Measurements from ENCODE around the gene BRI3. TPM values are rescaled to one million over a fixed set of nuclear protein-coding genes. Genes with fewer than 3 reads are reported as not detected.

The BRI3 gene
- total and polyA plus RNA-seq, 2 of the 4 experiments (the other 2 are of a cell fraction), result 24.7 to 68.3 TPM

GRCh38 chr7:98305951-98306535, 24.6 kb downstream of the BRI3 start:
- no peak overlapping the region for H2AK5ac ChIP-seq (ENCODE audit: low read depth, low read length)
- H4K20me1 ChIP-seq (ENCODE audit: insufficient read depth, low read length), result no peaks in the 10 kb centered on the region
- dilution Hi-C loops (cut with HindIII; ENCODE audit: low sequenced_read_pairs, unreplicated experiment), result no loop called here
- TF ChIP-seq CEBPB (IDR thresholded peaks at IDR 0.05; ENCODE audit: low read depth, low read length) (no peak), BHLHE40 (IDR thresholded peaks at IDR 0.05; ENCODE audit: low read depth, low read length) (no peak), MAZ (IDR thresholded peaks at IDR 0.05; ENCODE audit: borderline replicate concordance, low read depth, low read length) (no peak), FOS (IDR thresholded peaks at IDR 0.05; ENCODE audit: low read depth, low read length) (no peak), RFX5 (IDR thresholded peaks at IDR 0.05; ENCODE audit: low read depth, low read length) (no peak), CHD1 (IDR thresholded peaks at IDR 0.05; ENCODE audit: low read depth, low read length) (no peak)
- peaks cover 15% of the 10 kb centered on the region for H3K36me3 ChIP-seq (ENCODE audit: control insufficient read depth, insufficient read depth, low read length)
- no peak overlapping the region for H2AFZ ChIP-seq (replicated peaks; ENCODE audit: low read length, poor library complexity)
- no peak overlapping the region for H3K23ac ChIP-seq (ENCODE audit: low read depth, low read length)
- in situ Hi-C loops (cut with MboI; ENCODE audit: low sequenced_read_pairs), result loop anchor here (25.0 kb wide), 1 partner anchor 431 kb away; no protein-coding TSS in a partner anchor
- no peak overlapping the region for H2BK20ac ChIP-seq (ENCODE audit: low read depth, low read length)
- H3K14ac ChIP-seq (replicated peaks; ENCODE audit: low read depth, low read length), result no peak overlapping the region
- H3K4me3 ChIP-seq (ENCODE audit: insufficient read depth, low read depth, low read length), result no peak overlapping the region
- no peak for DNase-seq
- no TSS peak for BruUV-seq (replicated peaks)
- POLR2A ChIA-PET (ENCODE audit: unreplicated experiment), result no interaction called here
- H3K79me1 ChIP-seq (ENCODE audit: low read depth in 1 of 2, low read length in 2 of 2), result peaks cover 0 to 2% of the 10 kb centered on the region in 2 experiments; a peak in 2 of 4 replicates
- no peak overlapping the region for H2AK9ac ChIP-seq (replicated peaks; ENCODE audit: low read depth, low read length, poor library complexity)
- H4K5ac ChIP-seq (ENCODE audit: low read depth, low read length), result no peak overlapping the region
- no peaks in the 10 kb centered on the region; the same call in 1 of the 2 replicates for H3K4me1 ChIP-seq (ENCODE audit: control insufficient read depth, insufficient read depth, low read length)
- H2BK120ac ChIP-seq (ENCODE audit: low read depth, low read length), result no peak overlapping the region
- no peaks in the 10 kb centered on the region for H3K9me3 ChIP-seq (ENCODE audit: control insufficient read depth, insufficient read depth, low read length)
- no peak overlapping the region for H3K4ac ChIP-seq (ENCODE audit: low read depth, low read length)
- no peak overlapping the region for H3K56ac ChIP-seq (ENCODE audit: extremely low read depth, insufficient read depth, low read length)
- no peak overlapping the region for H2BK5ac ChIP-seq (ENCODE audit: low read depth, low read length, poor library complexity, severe bottlenecking)
- intact Hi-C loops (cut with micrococcal nuclease), result no loop called here
- H3K27ac ChIP-seq (ENCODE audit: insufficient read depth, low read length), result no peak overlapping the region
- no peak overlapping the region for H4K8ac ChIP-seq (ENCODE audit: low read depth in 2 of 2, low read length in 2 of 2)
- H3K9me1 ChIP-seq (ENCODE audit: insufficient read depth, low read length), result peaks cover 6% of the 10 kb centered on the region; the same call in 1 of the 2 replicates
- H3K9ac ChIP-seq (ENCODE audit: low read depth, low read length), result no peak overlapping the region
- no peak overlapping the region for H4K91ac ChIP-seq (ENCODE audit: insufficient read depth, low read depth, low read length)
- no peak overlapping the region for H2BK15ac ChIP-seq (ENCODE audit: low read depth, low read length)
- WGBS, 2 experiments (ENCODE audit: extremely low coverage in 2 of 2, insufficient read length in 1 of 2), result 30% methylated on average over 3 of the region's 22 CpGs; no CpG with 5 or more reads in 1 of the 2 experiments
- H3K18ac ChIP-seq (ENCODE audit: low read depth, low read length), result no peak overlapping the region
- ATAC-seq (ENCODE audit: low read depth), result no peak
- CTCF ChIA-PET, result interaction anchor here (1.5 kb wide), 1 partner anchor 96 kb away, joined by 4 read pairs; no protein-coding TSS in a partner anchor
- no peaks in the 10 kb centered on the region for H3K27me3 ChIP-seq (ENCODE audit: control insufficient read depth, insufficient read depth, low read length)
- no peak overlapping the region for H3K4me2 ChIP-seq (ENCODE audit: low read depth, low read length)

Measured in IMR-90 (cell line).